Right cardiac atrium (tissue), 5 donors: ENCODE measurements around the gene ABHD8. TPM values are rescaled to one million over a fixed set of nuclear protein-coding genes. Genes with fewer than 3 reads are reported as not detected.

Experiments used
- ATAC-seq, 2 donors: fragments of 200-7000 bp; cut with Tn5 transposase; one replicate each; pipeline versions ENCODE4 v1.8.0 to v1.9.1; 2020; ENCODE audit warnings: moderate library complexity in 2 of 2, mild to moderate bottlenecking in 1 of 2
- DNase-seq, 3 donors: peaks; one replicate each; pipeline ENCODE4 v3.0.0-alpha.2; 2020
- H3K27ac ChIP-seq: one replicate; pipeline ENCODE4 v1.5.1; 2013; ENCODE audit warnings: mild to moderate bottlenecking, low read length, control low read depth, moderate library complexity
- H3K27me3 ChIP-seq: one replicate; pipeline ENCODE4 v1.6.1; 2013; ENCODE audit not compliant: control insufficient read depth, insufficient read depth
- H3K4me1 ChIP-seq: one replicate; pipeline ENCODE4 v1.6.1; 2013; ENCODE audit warnings: low read length; ENCODE audit not compliant: control insufficient read depth, insufficient read depth
- H3K4me3 ChIP-seq: one replicate; pipeline ENCODE4 v1.5.1; 2013; ENCODE audit warnings: low read length, control low read depth
- H3K9me3 ChIP-seq: one replicate; pipeline ENCODE4 v1.6.1; 2013; ENCODE audit warnings: low read length; ENCODE audit not compliant: control insufficient read depth
- WGBS: extraction: QIAGEN DNeasy Blood & Tissue Kit; methylation state at CpG from one replicate; pipeline ENCODE4 v1.1.7; 2013; 5-methylcytosine and 5-hydroxymethylcytosine counted together
- intact Hi-C, 4 donors: fragments of 100-400 bp; cut with DNase I; formaldehyde crosslinking; loops; one replicate each; pipeline versions ENCODE4 v1.11.0 to v1.14.0; 2022 to 2023
- polyA plus RNA-seq: library from polyadenylated mRNA; stranded (reverse); fragments of 200-250 nt; gene quantifications from one replicate; pipeline ENCODE4 v1.2.3, GENCODE V29; 2013
- total RNA-seq, 4 donors: library from RNA; stranded (reverse); fragmentation: NEBNext Ultra II Directional; extraction: Animal tissue kit (Norgen Biotek cat#: 25700); gene quantifications; one replicate each; pipeline ENCODE4 v1.2.1, GENCODE V29; 2021
- donor health status: healthy with polysubstance abuse.
- donor health status: DM: no; HTN: yes; CAD: no.
- donor health status: DM: no; HTN: no; CAD: no.
- donor health status: DM: no; HTN: yes; CAD: no; lungs with severe emphysema.
- donor health status: DM: yes; HTN: yes; CAD: no.

Gene ABHD8
- total and polyA plus RNA-seq, 5 donors = 12.7 to 17.0 (median 14.7) TPM

GRCh38 chr19:17314007-17314593 is 10.9 kb upstream of the ABHD8 start:
- intact Hi-C loops = no loop called here
- Histone ChIP-seq H3K27me3 (no peaks in the 10 kb centered on the region), H3K27ac (no peak overlapping the region), H3K9me3 (no peaks in the 10 kb centered on the region), H3K4me3 (no peak overlapping the region), H3K4me1 (no peaks in the 10 kb centered on the region)
- WGBS = 90% methylated on average over 19 of the region's 19 CpGs
- ATAC-seq (no peak), DNase-seq (no peak)

- ATAC-seq (no peak), DNase-seq (no peak)
- Histone ChIP-seq H3K4me1 (no peaks in the 10 kb centered on the region), H3K9me3 (no peaks in the 10 kb centered on the region), H3K4me3 (no peak overlapping the region), H3K27me3 (no peaks in the 10 kb centered on the region), H3K27ac (no peak overlapping the region)
- intact Hi-C loops = no loop called here
- 86% methylated on average over 20 of the region's 20 CpGs for WGBS
Measured at GRCh38 chr19:17312189-17313113, 9.2 kb upstream of the ABHD8 start.

- Histone ChIP-seq H3K4me3 (no peak overlapping the region), H3K27ac (no peak overlapping the region), H3K27me3 (no peaks in the 10 kb centered on the region), H3K9me3 (no peaks in the 10 kb centered on the region), H3K4me1 (no peaks in the 10 kb centered on the region)
- 78% methylated on average over 11 of the region's 11 CpGs for WGBS
- ATAC-seq (no peak), DNase-seq (no peak)
- intact Hi-C loops = no loop called here
Measured at GRCh38 chr19:17311455-17312188, 8.4 kb upstream of the ABHD8 start.

- intact Hi-C loops = no loop called here
- ATAC-seq (no peak), DNase-seq (no peak)
- Histone ChIP-seq H3K27ac (no peak overlapping the region), H3K4me3 (peak overlapping the region; percentile 77), H3K27me3 (no peaks in the 10 kb centered on the region), H3K4me1 (no peaks in the 10 kb centered on the region), H3K9me3 (no peaks in the 10 kb centered on the region)
- 7% methylated on average over 23 of the region's 23 CpGs for WGBS
Measured at GRCh38 chr19:17309965-17310461, 6.8 kb upstream of the ABHD8 start.

GRCh38 chr19:17309198-17309964 is 6.2 kb upstream of the ABHD8 start, which contains the start of gene DDA1:
Gene DDA1 (plus strand): TSS chr19:17309563. CDS start chr19:17309655, 92 bp downstream.
- intact Hi-C loops = no loop called here
- Histone ChIP-seq H3K4me1 (no peaks in the 10 kb centered on the region), H3K4me3 (peak within 1 kb of the TSS; percentile 77), H3K27ac (no peak within 1 kb of the TSS), H3K9me3 (no peaks in the 10 kb centered on the region), H3K27me3 (no peaks in the 10 kb centered on the region)
- WGBS = under 1% methylated on average over 46 of the region's 46 CpGs
- ATAC-seq (peak; percentile 94), DNase-seq (peak; percentile 99 to 100 (median 100))

GRCh38 chr19:17307876-17308377 is 4.7 kb upstream of the ABHD8 start:
- DNase-seq (no peak), ATAC-seq (no peak)
- H3K9me3 ChIP-seq = no peaks in the 10 kb centered on the region
- H3K27ac ChIP-seq = no peak overlapping the region
- H3K4me3 ChIP-seq = no peak overlapping the region
- intact Hi-C loops = no loop called here
- WGBS = 87% methylated on average over 8 of the region's 8 CpGs
- no peaks in the 10 kb centered on the region for H3K27me3 ChIP-seq
- no peaks in the 10 kb centered on the region for H3K4me1 ChIP-seq

GRCh38 chr19:17306285-17306714 is 3.1 kb upstream of the ABHD8 start:
- ATAC-seq (no peak), DNase-seq (no peak)
- H3K27me3 ChIP-seq = no peaks in the 10 kb centered on the region
- intact Hi-C loops = no loop called here
- 10% methylated on average over 28 of the region's 28 CpGs for WGBS
- H3K4me3 ChIP-seq = peak overlapping the region; percentile 44
- no peaks in the 10 kb centered on the region for H3K4me1 ChIP-seq
- H3K9me3 ChIP-seq = no peaks in the 10 kb centered on the region
- H3K27ac ChIP-seq = peak overlapping the region; percentile 86

GRCh38 chr19:17305517-17306284 is 2.5 kb upstream of the ABHD8 start, which contains the start of gene MRPL34:
Gene MRPL34 (plus strand): TSS chr19:17305872. CDS start chr19:17305893, 21 bp downstream.
- Histone ChIP-seq H3K4me1 (no peaks in the 10 kb centered on the region), H3K4me3 (peak within 1 kb of the TSS; percentile 44), H3K27ac (peak within 1 kb of the TSS; percentile 86), H3K27me3 (no peaks in the 10 kb centered on the region), H3K9me3 (no peaks in the 10 kb centered on the region)
- WGBS = under 1% methylated on average over 55 of the region's 55 CpGs
- peak; percentile 71 for ATAC-seq
- DNase-seq = peak; percentile 94 to 98 (median 97)
- intact Hi-C loops = no loop called here

- intact Hi-C loops = no loop called here
- Histone ChIP-seq H3K27me3 (no peaks in the 10 kb centered on the region), H3K4me3 (no peak overlapping the region), H3K27ac (peak overlapping the region; percentile 38), H3K4me1 (no peaks in the 10 kb centered on the region), H3K9me3 (no peaks in the 10 kb centered on the region)
- ATAC-seq (no peak), DNase-seq (no peak)
- WGBS = 1% methylated on average over 7 of the region's 7 CpGs
Measured at GRCh38 chr19:17305216-17305516, 1.9 kb upstream of the ABHD8 start.
